HS-5 (cell line): ENCODE measurements around the gene SYNM.

Source experiments
- DNase-seq: peaks from one replicate; pipeline ENCODE4 v3.0.0-alpha.2; 2012; ENCODE audit warnings: low read depth

Gene SYNM

DNA sequence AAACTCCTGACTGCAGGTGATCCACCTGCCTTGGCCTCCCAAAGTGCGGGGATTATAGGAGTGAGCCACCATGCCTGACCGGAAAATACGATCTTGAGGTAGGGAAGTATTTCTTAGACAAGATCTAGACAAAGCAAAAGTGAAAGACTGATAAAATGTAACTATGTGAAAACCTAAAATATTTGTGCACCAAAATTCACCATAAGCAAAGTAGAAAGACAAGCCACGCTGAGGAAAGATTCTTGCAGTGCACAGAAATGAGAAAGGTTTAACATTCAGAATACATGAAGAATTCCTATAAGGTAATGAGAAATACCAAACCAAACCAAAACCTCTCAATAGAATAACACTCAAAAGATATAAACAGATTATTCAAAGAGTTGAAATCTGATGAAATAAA is 35.7 kb downstream of the SYNM start:
- no peak for DNase-seq

DNA sequence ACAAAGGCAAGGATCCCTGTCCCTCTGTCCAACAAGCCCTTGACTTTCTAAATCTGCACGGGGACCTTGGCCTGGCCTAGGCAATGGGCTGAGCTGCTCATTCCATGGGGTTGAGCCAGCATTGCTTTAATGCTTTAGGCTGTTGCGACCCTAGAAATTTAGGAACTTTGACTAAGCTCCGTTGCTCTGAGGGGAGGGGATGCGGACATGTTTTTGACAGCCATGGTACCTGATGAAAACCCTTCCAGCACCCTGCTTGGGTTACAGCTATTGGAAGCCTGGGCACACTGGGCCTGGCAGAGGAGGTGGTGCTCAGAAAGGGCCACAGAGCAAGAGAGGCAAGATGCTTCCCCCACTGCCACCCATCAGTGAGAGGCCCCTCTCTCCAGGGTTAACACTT is 37.1 kb downstream of the SYNM start:
- no peak for DNase-seq

DNA sequence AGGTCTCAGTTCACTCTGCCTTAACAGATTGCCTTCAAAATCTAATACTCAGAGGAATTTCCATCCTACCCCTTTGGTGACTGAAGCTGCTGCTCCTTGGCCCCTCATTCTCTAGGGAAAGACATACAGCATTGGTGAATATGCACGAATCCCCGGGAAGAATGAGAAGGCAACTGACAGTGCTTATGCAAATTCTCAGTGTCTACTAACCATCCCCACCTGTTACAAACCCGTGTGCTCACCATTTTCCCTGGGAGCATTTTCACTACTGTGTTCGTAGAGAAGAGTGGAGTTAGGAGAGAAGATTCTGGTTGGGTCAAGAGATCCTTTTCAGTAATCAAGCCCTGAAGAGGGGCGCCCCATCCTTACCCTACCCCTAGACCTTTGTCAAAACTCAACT is 37.7 kb downstream of the SYNM start:
- DNase-seq = no peak

DNA sequence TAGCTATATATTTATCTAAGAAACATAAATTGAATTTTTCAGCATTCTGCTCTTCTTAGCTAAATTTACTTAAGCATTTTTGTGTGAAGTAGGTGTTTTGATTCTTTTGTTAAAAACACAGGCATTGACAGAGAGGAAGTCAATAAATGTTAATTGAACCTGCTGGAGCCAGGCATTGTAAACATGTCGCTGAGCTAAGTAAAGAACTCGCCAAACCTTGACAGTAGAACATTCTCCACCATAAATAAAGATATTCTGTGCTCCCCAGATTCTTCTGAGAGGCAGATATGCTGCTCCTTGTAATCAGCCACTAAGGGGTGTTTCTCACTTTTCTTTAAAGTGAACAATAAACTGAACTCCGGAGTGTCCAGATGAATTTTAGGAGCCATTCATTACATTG is 38.4 kb downstream of the SYNM start:
- no peak for DNase-seq

DNA sequence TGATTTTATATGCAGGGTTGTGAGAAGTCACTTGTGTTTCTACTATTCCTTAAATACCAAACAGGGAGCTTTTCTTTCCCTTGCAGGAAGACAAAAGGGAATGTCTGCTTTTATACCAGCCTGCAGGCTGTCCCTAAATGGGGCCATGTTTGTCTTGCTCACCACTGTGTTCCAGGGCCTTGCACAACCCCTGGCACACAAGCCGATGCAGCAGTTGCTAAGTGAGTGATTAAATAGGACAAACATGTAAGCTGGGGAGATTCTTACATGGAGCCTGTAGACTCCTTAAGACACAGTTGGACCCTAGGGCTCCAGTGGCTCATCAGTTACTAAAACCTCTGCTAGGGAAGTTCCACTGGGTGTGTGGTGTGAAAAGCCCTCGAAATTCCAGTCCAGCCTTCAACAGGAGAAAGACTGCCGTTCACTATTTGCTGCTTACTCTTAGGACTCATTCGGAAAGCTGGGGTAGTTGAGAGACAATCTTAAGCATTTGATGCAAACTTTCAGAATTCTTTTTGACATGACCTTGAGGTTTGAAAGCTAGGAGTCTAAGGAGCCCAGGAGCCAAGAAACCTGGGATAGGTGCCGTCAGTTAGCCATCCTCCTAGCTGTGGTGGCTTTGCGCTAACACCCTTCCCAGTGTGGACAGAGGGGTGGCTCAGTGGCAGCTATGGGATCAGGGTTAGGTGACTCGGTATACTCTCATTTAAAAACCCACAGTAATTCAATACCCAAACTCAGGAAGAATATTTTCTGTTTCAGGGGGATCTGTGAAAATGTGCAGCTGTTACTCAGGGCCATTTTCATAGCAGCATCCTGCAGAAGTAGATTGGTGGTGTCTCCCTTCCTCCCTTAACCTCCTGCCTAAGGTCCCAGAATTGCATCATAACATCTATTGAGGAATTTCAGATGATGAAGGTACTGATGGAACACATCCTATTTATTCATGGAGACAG is 39.1 kb downstream of the SYNM start:
- DNase-seq = no peak

DNA sequence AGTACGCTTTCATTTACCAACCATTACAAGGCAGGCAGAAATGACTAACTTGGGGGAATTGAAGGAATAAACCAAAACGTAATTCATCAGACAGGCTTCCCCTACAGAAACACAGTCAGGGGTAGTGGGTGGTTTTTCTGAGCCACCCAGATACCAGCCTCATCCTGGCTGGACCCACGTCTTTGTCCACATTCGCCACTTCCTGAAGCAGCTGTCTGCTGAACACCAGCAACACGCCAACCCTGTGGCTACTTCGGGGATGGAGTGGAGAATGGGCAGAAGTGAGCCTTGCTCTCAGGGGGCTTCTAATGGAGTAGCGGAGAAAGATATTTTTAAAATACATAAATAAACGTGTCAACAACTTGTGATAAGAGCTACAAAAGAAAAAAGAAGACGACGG is 40.1 kb downstream of the SYNM start:
- no peak for DNase-seq

DNA sequence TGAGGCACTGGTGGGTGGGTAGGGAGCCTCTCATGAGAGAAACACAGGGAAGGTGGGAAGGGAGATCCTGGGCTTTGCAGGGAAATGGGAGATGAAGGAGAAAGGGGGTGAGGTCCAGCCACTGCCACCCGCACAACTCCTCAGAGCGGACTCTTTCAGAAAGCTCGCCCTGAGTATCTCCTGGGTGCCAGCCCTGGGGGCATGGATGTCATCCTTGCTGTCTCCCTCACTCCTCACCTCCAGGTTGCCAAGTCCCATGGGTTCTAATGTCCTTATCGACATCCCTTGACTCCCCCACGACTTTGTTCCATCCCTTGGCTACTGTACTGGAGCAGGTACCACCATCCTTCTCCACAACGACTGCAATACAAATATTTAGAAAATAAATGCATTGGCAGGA is 40.9 kb downstream of the SYNM start:
- no peak for DNase-seq

DNA sequence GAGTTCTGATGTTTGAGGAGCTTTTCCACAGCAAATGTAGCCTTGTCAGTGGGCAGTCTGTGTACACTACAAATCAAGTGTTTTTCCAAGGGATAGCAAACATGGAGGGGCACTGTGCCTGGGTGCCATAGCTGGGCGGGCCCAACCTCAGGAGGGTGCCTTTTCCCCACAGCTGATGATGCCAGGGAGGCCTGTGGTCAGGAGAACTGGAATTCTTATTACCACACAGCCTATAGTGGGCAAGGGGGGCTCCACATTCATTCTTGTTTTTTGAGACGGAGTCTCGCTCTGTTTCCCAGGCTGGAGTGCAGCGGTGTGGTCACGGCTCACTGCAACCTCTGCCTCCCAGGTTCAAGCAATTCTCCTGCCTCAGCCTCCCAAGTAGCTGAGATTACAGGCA is 41.8 kb downstream of the SYNM start:
- DNase-seq = no peak

DNA sequence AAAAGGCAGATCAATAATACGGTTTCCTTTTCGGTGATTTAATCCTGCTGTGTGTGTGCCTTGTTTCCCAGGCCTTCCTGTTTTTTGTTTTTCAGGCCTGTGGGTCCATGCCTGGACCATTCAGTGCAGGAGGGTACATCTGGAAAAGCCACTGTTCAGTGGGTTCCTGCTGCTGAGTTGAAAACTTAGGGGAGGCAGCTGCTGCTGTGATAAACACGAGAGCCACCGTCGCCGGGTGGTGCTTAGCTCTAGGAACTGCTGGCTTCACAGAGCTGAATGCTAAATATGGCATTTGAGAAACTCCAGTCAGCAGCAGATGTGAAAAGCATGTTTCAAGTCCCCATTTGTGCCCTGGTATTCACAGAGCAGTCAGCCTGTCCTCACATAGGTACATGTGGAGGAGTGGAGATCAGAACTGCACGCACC is 44.0 kb downstream of the SYNM start:
- no peak for DNase-seq

DNA sequence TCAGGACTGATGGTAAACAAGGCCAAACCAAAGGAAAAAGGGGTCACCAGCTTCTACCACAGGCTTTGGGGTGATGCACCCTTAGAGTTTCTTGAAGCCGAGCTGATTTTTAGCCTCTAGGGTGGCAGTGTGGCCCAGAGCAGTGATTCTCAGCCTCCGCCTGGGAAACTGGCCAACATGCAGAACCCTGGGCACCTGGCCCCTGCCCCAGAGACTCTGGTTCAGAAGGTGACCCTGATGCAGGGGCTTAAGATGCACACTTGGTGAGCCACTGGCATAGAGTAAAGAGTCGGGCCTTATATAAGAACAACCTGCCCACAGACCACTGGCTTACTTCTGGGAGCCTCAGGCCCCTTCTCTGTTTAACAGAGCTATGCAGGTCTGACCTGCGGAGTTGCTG is 44.5 kb downstream of the SYNM start:
- no peak for DNase-seq

DNA sequence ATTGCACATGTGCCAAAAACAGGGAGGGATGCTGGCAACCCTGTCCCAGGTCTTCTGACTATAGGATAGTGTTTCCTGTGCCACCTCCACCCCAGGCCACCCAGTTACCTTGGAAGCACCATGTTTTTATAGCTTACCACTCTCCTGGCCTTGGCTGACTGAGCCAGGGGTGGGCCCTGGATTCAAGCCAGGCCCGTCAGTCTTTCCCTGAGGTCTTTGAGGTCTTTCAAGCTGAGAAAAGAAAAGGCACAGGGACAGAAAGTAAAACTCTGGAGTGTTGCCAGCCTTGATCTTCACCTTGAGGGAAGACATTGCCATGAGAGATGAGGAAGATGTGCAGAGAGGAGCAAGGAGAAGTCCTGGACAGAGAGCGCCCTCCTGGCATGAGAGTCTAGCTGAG is 46.3 kb downstream of the SYNM start:
- DNase-seq = no peak

DNA sequence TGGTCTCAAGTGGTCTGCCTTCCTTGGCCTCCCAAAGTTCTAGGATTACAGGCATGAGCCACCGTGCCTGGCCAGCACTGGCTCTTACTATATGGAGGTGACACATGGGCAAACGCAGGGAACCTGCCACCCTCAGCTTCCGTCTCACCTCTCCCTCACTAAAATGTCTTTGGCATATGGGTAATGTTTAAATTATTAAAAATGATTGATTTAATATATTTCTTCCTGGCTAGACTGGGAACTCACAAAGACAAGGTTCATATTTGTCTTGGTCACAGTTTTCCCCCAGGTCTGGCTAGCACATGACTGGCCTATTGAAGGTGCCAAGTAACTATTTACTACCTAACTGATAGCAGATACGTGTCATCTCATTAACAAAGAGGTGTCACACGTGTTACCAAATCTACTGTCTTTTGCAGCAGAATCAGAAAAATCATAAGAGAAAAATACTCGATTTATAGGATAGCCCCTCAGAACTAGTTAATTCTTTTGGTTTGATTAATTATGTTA is 48.2 kb downstream of the SYNM start:
- DNase-seq = no peak

DNA sequence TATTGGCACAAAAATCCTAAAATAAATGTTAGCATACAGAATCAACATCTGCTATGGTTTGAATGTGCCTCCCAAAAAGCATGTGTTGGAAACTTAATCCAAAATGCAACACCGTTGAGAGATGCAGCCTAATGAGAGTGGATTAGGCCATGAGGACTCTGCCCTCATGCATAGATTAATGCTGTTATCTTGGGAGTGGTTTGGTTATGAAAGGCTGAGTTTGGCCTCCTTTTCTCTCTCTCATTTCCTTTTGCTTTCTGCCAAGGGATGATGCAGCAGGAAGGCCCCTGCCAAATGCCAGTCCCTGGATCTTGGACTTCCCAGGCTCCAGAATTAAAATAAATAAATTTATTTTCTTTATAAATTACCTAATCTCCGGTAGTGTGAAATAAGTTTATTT is 49.4 kb downstream of the SYNM start:
- DNase-seq = no peak

DNA sequence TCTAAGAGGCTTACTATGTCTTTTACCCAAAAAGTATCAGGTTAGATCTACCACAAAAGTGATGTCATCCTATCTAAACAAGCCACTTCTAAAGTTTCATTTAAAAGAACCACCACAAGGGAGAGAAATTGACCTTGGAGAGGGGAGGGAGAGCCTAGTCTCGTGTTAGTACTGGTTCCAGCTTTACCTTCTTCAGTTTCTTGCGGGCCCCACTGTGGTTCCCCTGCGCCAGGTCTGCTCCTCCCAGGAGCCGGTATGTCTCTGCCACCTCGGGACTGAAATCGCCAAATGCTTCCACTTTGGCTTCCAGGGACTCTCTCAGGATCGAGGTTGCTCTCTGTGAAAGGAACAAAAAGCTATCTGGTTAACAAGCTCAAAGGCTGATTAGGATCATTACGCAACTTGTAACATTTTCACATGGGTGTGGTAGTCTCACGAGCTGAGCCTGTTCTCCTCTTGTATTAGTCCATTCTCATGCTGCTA is 51.1 kb downstream of the SYNM start:
- no peak for DNase-seq

DNA sequence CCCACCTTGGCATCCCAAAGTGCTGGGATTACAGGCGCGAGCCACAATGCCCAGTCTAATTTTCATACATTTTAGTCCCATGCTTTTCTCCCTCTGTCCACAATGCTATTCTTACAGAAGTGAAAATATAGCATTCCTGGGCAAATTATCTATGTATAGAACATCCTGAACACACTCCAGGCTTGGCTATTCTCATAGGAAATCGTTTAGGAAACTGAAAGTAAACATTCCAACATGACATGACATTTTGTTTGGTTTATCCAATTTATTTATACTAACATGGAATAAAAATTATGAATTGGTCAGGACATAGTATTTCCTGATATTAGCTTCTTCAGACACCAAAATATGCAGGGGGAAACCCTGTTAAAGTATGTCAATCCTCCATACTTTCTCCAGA is 52.6 kb downstream of the SYNM start:
- no peak for DNase-seq

DNA sequence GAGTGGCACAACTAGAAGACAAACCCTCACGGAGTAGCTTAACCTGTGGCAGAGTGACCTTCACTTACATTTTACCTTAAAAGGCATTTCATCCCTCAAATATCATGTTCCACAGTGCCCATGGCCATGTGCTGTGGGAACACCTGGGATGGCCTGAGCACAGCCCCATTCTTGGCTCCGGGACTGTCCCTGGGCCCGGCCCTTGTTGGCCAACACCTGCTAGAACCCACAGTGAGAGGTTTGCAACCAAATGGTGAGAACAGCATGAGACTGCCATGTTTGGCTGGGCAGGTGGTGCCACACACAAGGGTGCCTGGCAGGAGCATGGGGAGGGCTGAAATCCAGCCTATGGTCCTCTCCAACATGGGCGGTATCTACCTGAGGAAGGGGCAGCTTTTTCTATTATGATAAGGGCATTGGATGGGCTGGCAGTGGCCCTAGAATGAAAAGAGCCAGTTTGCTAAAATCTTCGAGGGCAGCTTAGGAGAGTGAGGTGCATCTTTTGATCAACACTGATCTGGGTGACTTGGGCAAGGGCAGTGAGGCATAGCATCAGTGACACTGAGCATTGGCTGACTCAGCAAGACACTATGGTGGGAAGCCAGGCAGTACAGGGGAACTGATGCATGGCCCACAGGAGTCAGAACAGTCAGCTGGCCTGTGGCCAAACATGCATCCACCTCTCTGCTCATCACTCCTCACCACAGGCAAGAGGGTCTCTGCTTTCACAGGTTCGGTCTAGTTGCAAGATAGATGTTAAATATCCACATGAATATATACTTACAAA is 53.9 kb downstream of the SYNM start:
- no peak for DNase-seq

DNA sequence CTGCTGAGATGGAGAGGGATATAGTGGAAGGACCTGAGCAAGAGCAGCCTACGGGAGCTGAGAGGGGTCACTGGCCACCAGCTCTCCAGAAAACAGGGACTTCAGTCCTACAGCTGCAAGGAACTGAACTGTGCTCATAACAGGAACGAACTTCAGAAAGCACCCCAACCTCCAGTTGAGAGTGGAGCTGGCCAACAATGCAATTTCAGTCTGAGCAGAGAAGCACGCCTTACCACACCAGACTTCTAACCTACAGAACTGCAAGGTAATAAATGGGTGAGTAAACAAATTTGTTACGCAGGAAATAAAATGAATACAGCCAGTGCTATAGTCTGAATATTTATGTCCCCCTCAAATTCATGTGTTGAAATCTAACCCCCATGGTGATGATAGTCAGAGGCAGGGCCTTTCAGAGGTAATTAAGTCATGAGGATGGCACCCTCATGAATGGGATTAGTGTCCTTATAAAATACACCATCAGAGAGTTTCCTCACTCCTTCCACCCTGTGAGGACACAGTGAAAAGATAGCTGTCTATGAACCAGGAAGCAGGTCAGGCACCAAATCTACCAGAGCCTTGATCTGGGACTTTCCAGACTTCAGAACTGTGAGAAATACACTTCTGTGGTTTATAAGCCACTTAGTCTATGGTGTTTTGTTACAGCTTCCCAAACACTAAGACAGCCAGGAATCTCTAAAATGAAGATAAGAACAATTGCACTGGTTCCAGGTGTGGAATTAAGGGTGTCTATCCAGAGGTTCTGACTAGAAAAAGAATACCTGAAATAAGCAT is 58.6 kb downstream of the SYNM start:
- DNase-seq = no peak

DNA sequence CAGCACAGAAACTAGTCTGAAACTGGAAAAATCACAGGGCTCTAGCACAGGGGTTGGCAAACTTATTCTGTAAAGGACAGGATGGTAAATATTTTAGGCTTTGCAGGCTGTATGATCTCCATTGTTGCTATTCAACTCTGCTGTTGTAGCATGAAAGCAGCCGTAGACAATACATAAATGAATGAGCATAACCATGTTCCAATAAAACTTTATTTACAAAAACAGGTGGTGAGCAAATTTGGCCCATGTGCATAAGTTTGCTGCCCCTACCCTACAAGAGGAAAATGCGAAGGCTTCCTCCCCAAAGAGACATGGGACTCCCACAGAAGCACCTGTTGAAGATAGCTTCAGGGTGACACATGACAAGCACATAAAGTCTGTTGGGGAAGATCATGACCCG is 59.2 kb downstream of the SYNM start:
- DNase-seq = no peak

DNA sequence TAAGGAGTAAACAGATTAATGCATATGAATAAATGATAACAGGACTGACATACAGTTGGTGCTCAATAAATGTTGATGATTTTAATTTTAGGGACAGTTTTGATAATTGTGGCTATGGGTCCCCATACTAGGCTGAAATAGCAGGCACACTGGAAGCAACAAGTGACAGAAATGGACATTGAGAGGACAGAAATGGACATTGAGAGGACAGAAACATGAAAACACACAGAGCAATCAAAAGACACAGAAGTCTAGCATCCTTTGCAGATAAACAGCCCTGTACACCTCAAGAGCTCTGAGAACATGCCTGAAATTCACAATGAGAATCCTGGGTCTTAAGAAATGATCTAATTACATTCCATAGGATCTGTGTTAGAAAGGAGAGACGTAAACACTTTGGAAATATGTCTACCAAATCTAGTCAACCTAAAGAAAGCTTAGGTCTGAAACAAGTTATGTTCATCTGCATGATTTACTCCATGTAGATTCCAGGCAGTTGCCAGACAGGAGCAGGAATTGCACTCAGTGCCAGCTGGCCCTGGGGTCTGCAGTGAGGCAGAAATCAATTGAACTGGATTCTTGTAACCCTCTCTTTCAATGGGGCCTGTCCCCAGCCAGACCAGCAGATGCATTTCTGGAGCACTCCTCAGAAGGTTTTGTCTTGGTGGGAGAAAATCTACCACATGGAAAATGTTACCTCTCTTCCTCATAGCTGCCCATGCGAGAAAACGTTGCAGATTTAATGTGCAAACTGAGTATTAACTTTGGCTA is 60.3 kb downstream of the SYNM start:
- no peak for DNase-seq

DNA sequence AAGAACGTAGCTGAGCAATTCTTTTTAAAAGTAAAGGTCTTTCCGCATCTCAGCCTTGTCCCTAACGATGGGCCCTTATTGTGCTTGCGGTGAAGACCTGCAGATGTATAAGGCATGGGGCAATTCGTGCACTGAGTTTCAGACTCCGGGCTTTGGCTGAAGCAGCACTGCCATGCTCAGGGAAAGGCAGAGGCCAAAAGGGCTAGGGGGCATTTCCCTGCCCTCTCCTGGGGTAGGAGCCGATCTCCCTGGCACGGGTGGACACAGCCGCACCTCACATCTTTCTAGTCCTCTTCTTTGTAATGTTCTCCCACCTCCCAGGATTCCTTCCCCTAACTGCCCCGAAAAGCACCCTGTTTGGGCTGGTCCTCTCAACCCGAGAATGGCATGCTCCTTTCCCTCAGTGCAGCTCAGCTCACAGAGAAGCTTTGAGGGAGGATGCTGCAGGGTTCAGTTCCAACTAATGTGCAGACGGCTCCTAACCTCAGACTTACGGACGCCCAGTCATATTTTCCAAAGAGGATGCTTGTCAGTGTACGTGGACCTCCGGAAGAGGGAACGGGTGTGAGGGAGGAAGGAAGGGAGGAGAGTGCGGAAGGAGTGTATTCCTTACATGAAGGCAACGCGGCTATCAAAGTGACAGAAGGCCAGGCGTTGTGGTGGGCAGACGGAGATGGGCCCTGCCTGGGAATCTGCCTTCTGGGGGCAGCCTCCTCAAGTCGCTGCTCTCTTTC is 61.2 kb downstream of the SYNM start:
- no peak for DNase-seq

DNA sequence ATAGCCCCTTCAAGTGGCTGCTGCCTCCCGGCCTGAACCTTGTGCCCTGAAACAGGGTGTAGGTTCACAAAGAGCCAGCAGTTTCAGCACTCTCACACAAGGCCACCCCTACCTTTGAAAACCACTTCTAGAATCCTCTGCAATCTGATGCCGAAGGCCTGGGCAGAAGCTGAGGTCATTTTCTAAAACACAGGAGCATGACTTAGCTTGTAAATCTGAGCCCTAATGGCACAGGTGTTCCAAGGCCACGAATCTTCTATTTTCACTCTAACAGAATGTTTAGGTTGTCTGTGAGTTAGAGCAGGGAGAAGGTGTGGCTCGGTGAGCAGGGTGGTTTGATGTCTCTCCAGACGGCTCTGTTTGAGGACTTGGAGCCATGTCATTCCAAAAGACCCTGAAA is 62.3 kb downstream of the SYNM start:
- DNase-seq = no peak
